Immature natural killer cell (primary cell): Measurements from ENCODE around the gene DIPK1B. TPM values are rescaled to one million over a fixed set of nuclear protein-coding genes. Genes with fewer than 3 reads are reported as not detected.

Source experiments
- polyA plus RNA-seq, 3 donors: library from polyadenylated mRNA; unstranded; fragments of 300-500 nt; fragmentation: Illumina TruSeq; gene quantifications; one replicate each; pipeline ENCODE4 v1.2.3, GENCODE V29; 2021

The DIPK1B gene
- polyA plus RNA-seq, 3 donors from 2014 or later, result 0.19 TPM; not detected in 2

Other genes with a start within 250 kb of the DIPK1B start
- 10 to 100 TPM in 2 of 3 donors, 1 to 10 TPM in 1; 3.9 to 46.0 (median 15.9) TPM for gene SEC16A, start 229.5 kb upstream of the DIPK1B start, polyA plus RNA-seq
- 10 to 100 TPM in 1 of 3 donors, 1 to 10 TPM in 1, under 1 TPM in 1; 0.98 to 22.8 (median 4.3) TPM for gene NOTCH1, start 166.5 kb upstream of the DIPK1B start, polyA plus RNA-seq
- gene EGFL7, start 49.7 kb upstream of the DIPK1B start, polyA plus RNA-seq, result 1 to 10 TPM in 1 of 3 donors, not detected in 2; 1.6 TPM
- gene AGPAT2, start 25.1 kb upstream of the DIPK1B start, polyA plus RNA-seq, result 10 to 100 TPM; 34.0 to 40.9 (median 35.2) TPM
- gene LCN10, start 30.4 kb downstream of the DIPK1B start, polyA plus RNA-seq, result not detected
- gene LCN6, start 36.0 kb downstream of the DIPK1B start, polyA plus RNA-seq, result not detected
- gene LCN8, start 45.7 kb downstream of the DIPK1B start, polyA plus RNA-seq, result under 1 TPM in 1 of 3 donors, not detected in 2; 0.62 TPM
- gene LCN15, start 51.9 kb downstream of the DIPK1B start, polyA plus RNA-seq, result not detected
- 10 to 100 TPM; 61.2 to 83.3 (median 62.1) TPM for gene TMEM141, start 78.8 kb downstream of the DIPK1B start, polyA plus RNA-seq
- under 1 TPM; 0.37 to 0.46 (median 0.40) TPM for gene CCDC183, start 83.8 kb downstream of the DIPK1B start, polyA plus RNA-seq
- 10 to 100 TPM in 2 of 3 donors, 1 to 10 TPM in 1; 5.4 to 24.6 (median 11.0) TPM for gene RABL6, start 95.4 kb downstream of the DIPK1B start, polyA plus RNA-seq
- gene AJM1, start 129.9 kb downstream of the DIPK1B start, polyA plus RNA-seq, result under 1 TPM; 0.09 to 1.00 (median 0.82) TPM
- 100 to 1,000 TPM; 127 to 212 (median 166) TPM for gene PHPT1, start 136.8 kb downstream of the DIPK1B start, polyA plus RNA-seq
- under 1 TPM in 1 of 3 donors, not detected in 2; 0.19 TPM for gene MAMDC4, start 139.8 kb downstream of the DIPK1B start, polyA plus RNA-seq
- gene EDF1, start 153.7 kb downstream of the DIPK1B start, polyA plus RNA-seq, result 100 to 1,000 TPM; 309 to 463 (median 411) TPM
- 10 to 100 TPM in 2 of 3 donors, 1 to 10 TPM in 1; 7.6 to 32.7 (median 11.0) TPM for gene TRAF2, start 173.9 kb downstream of the DIPK1B start, polyA plus RNA-seq
- 100 to 1,000 TPM; 120 to 211 (median 120) TPM for gene FBXW5, start 232.2 kb downstream of the DIPK1B start, polyA plus RNA-seq
- gene C8G, start 232.7 kb downstream of the DIPK1B start, polyA plus RNA-seq, result 1 to 10 TPM; 1.7 to 5.1 (median 2.1) TPM
- gene LCN12, start 239.7 kb downstream of the DIPK1B start, polyA plus RNA-seq, result not detected